HEK293 (cell line): ENCODE data around the gene EBI3.

Experiments used
- GFI1B ChIP-seq: fragments of 450-650 bp; formaldehyde crosslinking; IDR thresholded peaks from 2 replicates; pipeline ENCODE4 v1.5.1; 2016; ENCODE audit warnings: missing biosample characterization, missing genetic modification characterization
- HIC1 ChIP-seq: fragments of 450-650 bp; formaldehyde crosslinking; IDR thresholded peaks from 2 replicates; pipeline ENCODE4 v1.5.1; 2016; ENCODE audit warnings: missing biosample characterization, missing genetic modification characterization
- KLF1 ChIP-seq: fragments of 450-650 bp; formaldehyde crosslinking; IDR thresholded peaks from 2 replicates; pipeline ENCODE4 v1.5.1; 2016; ENCODE audit warnings: missing biosample characterization, missing genetic modification characterization
- KLF17 ChIP-seq: fragments of 450-650 bp; formaldehyde crosslinking; IDR thresholded peaks from 2 replicates; pipeline ENCODE4 v1.5.1; 2016; ENCODE audit warnings: missing biosample characterization, missing genetic modification characterization
- KLF7 ChIP-seq: fragments of 450-650 bp; formaldehyde crosslinking; IDR thresholded peaks from 2 replicates; pipeline ENCODE4 v1.5.1; 2016; ENCODE audit warnings: missing biosample characterization, missing genetic modification characterization, borderline replicate concordance
- PRDM10 ChIP-seq: fragments of 450-650 bp; formaldehyde crosslinking; IDR thresholded peaks from 2 replicates; pipeline ENCODE4 v1.5.1; 2016; ENCODE audit warnings: missing biosample characterization, missing genetic modification characterization
- RBAK ChIP-seq: fragments of 450-650 bp; formaldehyde crosslinking; IDR thresholded peaks from 2 replicates; pipeline ENCODE4 v1.5.1; 2016; ENCODE audit warnings: missing biosample characterization, missing genetic modification characterization
- SALL2 ChIP-seq: fragments of 450-650 bp; formaldehyde crosslinking; IDR thresholded peaks from 2 replicates; pipeline ENCODE4 v1.5.0; 2017; ENCODE audit warnings: missing biosample characterization, mild to moderate bottlenecking, missing genetic modification characterization, borderline replicate concordance
- SP2 ChIP-seq: fragments of 450-650 bp; formaldehyde crosslinking; IDR thresholded peaks from 2 replicates; pipeline ENCODE4 v1.5.1; 2016; ENCODE audit warnings: missing biosample characterization, missing genetic modification characterization
- SP7 ChIP-seq: fragments of 450-650 bp; formaldehyde crosslinking; IDR thresholded peaks from 2 replicates; pipeline ENCODE4 v1.5.1; 2016; ENCODE audit warnings: missing biosample characterization, missing genetic modification characterization
- TRIM28 ChIP-seq: IDR thresholded peaks from 2 replicates; pipeline ENCODE4 v1.6.1; 2011; ENCODE audit warnings: low read length, control low read depth, borderline replicate concordance
- ZFHX2 ChIP-seq: fragments of 450-650 bp; formaldehyde crosslinking; conservative IDR thresholded peaks from 2 replicates; pipeline ENCODE4 v1.5.1; 2016; ENCODE audit warnings: missing biosample characterization, missing genetic modification characterization
- ZNF146 ChIP-seq: fragments of 450-650 bp; formaldehyde crosslinking; IDR thresholded peaks from 2 replicates; pipeline ENCODE4 v1.5.1; 2016; ENCODE audit warnings: missing biosample characterization, missing genetic modification characterization
- ZNF18 ChIP-seq: fragments of 450-650 bp; formaldehyde crosslinking; IDR thresholded peaks from 2 replicates; pipeline ENCODE4 v1.5.1; 2016; ENCODE audit warnings: missing biosample characterization, missing genetic modification characterization
- ZNF433 ChIP-seq: fragments of 450-650 bp; formaldehyde crosslinking; IDR thresholded peaks from 2 replicates; pipeline ENCODE4 v1.5.1; 2016; ENCODE audit warnings: missing biosample characterization, missing genetic modification characterization, low read depth
- ZNF580 ChIP-seq: fragments of 450-650 bp; formaldehyde crosslinking; IDR thresholded peaks from 2 replicates; pipeline ENCODE4 v1.5.1; 2016; ENCODE audit warnings: missing biosample characterization, missing genetic modification characterization
- ZNF626 ChIP-seq: fragments of 450-650 bp; sonication (Bioruptor Pico); formaldehyde crosslinking; IDR thresholded peaks from 2 replicates; pipeline ENCODE4 v1.5.1; 2018; ENCODE audit warnings: missing biosample characterization, missing genetic modification characterization, inconsistent platforms
- ZNF654 ChIP-seq: fragments of 450-650 bp; formaldehyde crosslinking; IDR thresholded peaks from 2 replicates; pipeline ENCODE4 v1.5.1; 2016; ENCODE audit warnings: low read depth, missing biosample characterization, missing genetic modification characterization
- ZNF692 ChIP-seq: fragments of 450-650 bp; formaldehyde crosslinking; IDR thresholded peaks from 2 replicates; pipeline ENCODE4 v1.5.1; 2016; ENCODE audit warnings: missing biosample characterization, missing genetic modification characterization
- ZSCAN23 ChIP-seq: fragments of 450-650 bp; formaldehyde crosslinking; IDR thresholded peaks from 2 replicates; pipeline ENCODE4 v1.5.1; 2016; ENCODE audit warnings: missing biosample characterization, missing genetic modification characterization

The EBI3 gene

GRCh38 chr19:4186087-4186993 is 43.0 kb upstream of the EBI3 start (continued):
- 0 out of 2 replicates have a peak, but pooled peaks have one; percentile 8 for TF ChIP-seq ZNF692 (tag by site-specific recombination)
- TF ChIP-seq SP7 (tag by site-specific recombination) = peak; percentile 45; the same call in 1 of the 2 replicates
- TF ChIP-seq RBAK = no peak
- TF ChIP-seq ZFHX2 (tag by site-specific recombination) = 0 out of 2 replicates have a peak, but pooled peaks have one; percentile 16
- peak; percentile 23; the same call in 1 of the 2 replicates for TF ChIP-seq SP2 (tag by site-specific recombination)
- TF ChIP-seq ZNF433 (tag by site-specific recombination) = no peak
- 0 out of 2 replicates have a peak, but pooled peaks have one; percentile 21 for TF ChIP-seq ZNF18 (tag by site-specific recombination)
- TF ChIP-seq KLF1 (tag by site-specific recombination) = peak; percentile 37; the same call in 1 of the 2 replicates
- TF ChIP-seq KLF7 (tag by site-specific recombination) = no peak
- TF ChIP-seq PRDM10 (tag by site-specific recombination) = peak; percentile 97
- no peak for TF ChIP-seq TRIM28
- 0 out of 2 replicates have a peak, but pooled peaks have one; percentile 42 for TF ChIP-seq KLF17 (tag by site-specific recombination)
- no peak for TF ChIP-seq GFI1B (tag by site-specific recombination)
- peak; percentile 87 for TF ChIP-seq ZNF654 (tag by site-specific recombination)
- TF ChIP-seq ZNF626 (tag by site-specific recombination) = no peak
- TF ChIP-seq ZSCAN23 (tag by site-specific recombination) = no peak
- TF ChIP-seq HIC1 = 0 out of 2 replicates have a peak, but pooled peaks have one; percentile 37
- no peak for TF ChIP-seq ZNF146
- no peak for TF ChIP-seq SALL2 (tag by site-specific recombination)
- 0 out of 2 replicates have a peak, but pooled peaks have one; percentile 10 for TF ChIP-seq ZNF580 (tag by site-specific recombination)
